ENCODE results near the gene MED12L.

MED12L gene

GRCh38 chr3:151468284-151468917 lies 382.9 kb downstream of the MED12L start:
- Histone ChIP-seq H3K36me3 (ENCODE audit: control insufficient read depth in 2 of 2, insufficient read depth in 2 of 2, low read length in 2 of 2) (no peaks in the 10 kb centered on the region), H3K9ac (ENCODE audit: low read depth in 1 of 2, low read length in 2 of 2) (no peak overlapping the region), H3K9me3 (ENCODE audit: control insufficient read depth in 2 of 2, low read length in 2 of 2) (no peaks in the 10 kb centered on the region), H3K27ac (ENCODE audit: low read depth in 2 of 2, low read length in 2 of 2) (no peak overlapping the region), H3K4me1 (ENCODE audit: control insufficient read depth in 2 of 2, insufficient read depth in 2 of 2, low read length in 2 of 2) (no peaks in the 10 kb centered on the region), H3K4me3 (ENCODE audit: low read length in 2 of 2) (no peak overlapping the region), H3K27me3 (ENCODE audit: control insufficient read depth in 2 of 2, insufficient read depth in 2 of 2, low read length in 2 of 2) (no peaks in the 10 kb centered on the region)

GRCh38 chr3:151476344-151477018 lies 391.0 kb downstream of the MED12L start:
- H3K4me3 ChIP-seq (ENCODE audit: low read length in 2 of 2), result no peak overlapping the region
- H3K9ac ChIP-seq (ENCODE audit: low read depth in 1 of 2, low read length in 2 of 2), result no peak overlapping the region
- no peaks in the 10 kb centered on the region for H3K36me3 ChIP-seq (ENCODE audit: control insufficient read depth in 2 of 2, insufficient read depth in 2 of 2, low read length in 2 of 2)
- peaks cover 0 to 4% of the 10 kb centered on the region in 2 donors for H3K9me3 ChIP-seq (ENCODE audit: control insufficient read depth in 2 of 2, low read length in 2 of 2)
- no peak overlapping the region for H3K27ac ChIP-seq (ENCODE audit: low read depth in 2 of 2, low read length in 2 of 2)
- no peaks in the 10 kb centered on the region for H3K4me1 ChIP-seq (ENCODE audit: control insufficient read depth in 2 of 2, insufficient read depth in 2 of 2, low read length in 2 of 2)
- H3K27me3 ChIP-seq (ENCODE audit: control insufficient read depth in 2 of 2, insufficient read depth in 2 of 2, low read length in 2 of 2), result no peaks in the 10 kb centered on the region

- Histone ChIP-seq H3K36me3 (ENCODE audit: control insufficient read depth in 2 of 2, insufficient read depth in 2 of 2, low read length in 2 of 2) (no peaks in the 10 kb centered on the region), H3K9me3 (ENCODE audit: control insufficient read depth in 2 of 2, low read length in 2 of 2) (peaks cover 0 to 7% of the 10 kb centered on the region in 2 donors), H3K4me1 (ENCODE audit: control insufficient read depth in 2 of 2, insufficient read depth in 2 of 2, low read length in 2 of 2) (no peaks in the 10 kb centered on the region), H3K27me3 (ENCODE audit: control insufficient read depth in 2 of 2, insufficient read depth in 2 of 2, low read length in 2 of 2) (no peaks in the 10 kb centered on the region), H3K9ac (ENCODE audit: low read depth in 1 of 2, low read length in 2 of 2) (no peak overlapping the region), H3K27ac (ENCODE audit: low read depth in 2 of 2, low read length in 2 of 2) (no peak overlapping the region), H3K4me3 (ENCODE audit: low read length in 2 of 2) (no peak overlapping the region)
Measured at GRCh38 chr3:151477591-151478334, 392.3 kb downstream of the MED12L start.

GRCh38 chr3:151478335-151478697 lies 392.9 kb downstream of the MED12L start:
- Histone ChIP-seq H3K27me3 (ENCODE audit: control insufficient read depth in 2 of 2, insufficient read depth in 2 of 2, low read length in 2 of 2) (no peaks in the 10 kb centered on the region), H3K9ac (ENCODE audit: low read depth in 1 of 2, low read length in 2 of 2) (no peak overlapping the region), H3K9me3 (ENCODE audit: control insufficient read depth in 2 of 2, low read length in 2 of 2) (peaks cover 0 to 7% of the 10 kb centered on the region in 2 donors), H3K36me3 (ENCODE audit: control insufficient read depth in 2 of 2, insufficient read depth in 2 of 2, low read length in 2 of 2) (no peaks in the 10 kb centered on the region), H3K4me3 (ENCODE audit: low read length in 2 of 2) (no peak overlapping the region), H3K27ac (ENCODE audit: low read depth in 2 of 2, low read length in 2 of 2) (no peak overlapping the region), H3K4me1 (ENCODE audit: control insufficient read depth in 2 of 2, insufficient read depth in 2 of 2, low read length in 2 of 2) (no peaks in the 10 kb centered on the region)

- Histone ChIP-seq H3K9ac (ENCODE audit: low read depth in 1 of 2, low read length in 2 of 2) (no peak overlapping the region), H3K27ac (ENCODE audit: low read depth in 2 of 2, low read length in 2 of 2) (no peak overlapping the region), H3K27me3 (ENCODE audit: control insufficient read depth in 2 of 2, insufficient read depth in 2 of 2, low read length in 2 of 2) (no peaks in the 10 kb centered on the region), H3K36me3 (ENCODE audit: control insufficient read depth in 2 of 2, insufficient read depth in 2 of 2, low read length in 2 of 2) (no peaks in the 10 kb centered on the region), H3K9me3 (ENCODE audit: control insufficient read depth in 2 of 2, low read length in 2 of 2) (peaks cover 0 to 7% of the 10 kb centered on the region in 2 donors), H3K4me1 (ENCODE audit: control insufficient read depth in 2 of 2, insufficient read depth in 2 of 2, low read length in 2 of 2) (no peaks in the 10 kb centered on the region), H3K4me3 (ENCODE audit: low read length in 2 of 2) (no peak overlapping the region)
Measured at GRCh38 chr3:151479452-151479851, 394.0 kb downstream of the MED12L start.

- no peak overlapping the region for H3K4me3 ChIP-seq (ENCODE audit: low read length in 2 of 2)
- no peaks in the 10 kb centered on the region for H3K27me3 ChIP-seq (ENCODE audit: control insufficient read depth in 2 of 2, insufficient read depth in 2 of 2, low read length in 2 of 2)
- H3K9me3 ChIP-seq (ENCODE audit: control insufficient read depth in 2 of 2, low read length in 2 of 2), result peaks cover 0 to 7% of the 10 kb centered on the region in 2 donors
- no peak overlapping the region for H3K27ac ChIP-seq (ENCODE audit: low read depth in 2 of 2, low read length in 2 of 2)
- no peaks in the 10 kb centered on the region for H3K4me1 ChIP-seq (ENCODE audit: control insufficient read depth in 2 of 2, insufficient read depth in 2 of 2, low read length in 2 of 2)
- no peak overlapping the region for H3K9ac ChIP-seq (ENCODE audit: low read depth in 1 of 2, low read length in 2 of 2)
- H3K36me3 ChIP-seq (ENCODE audit: control insufficient read depth in 2 of 2, insufficient read depth in 2 of 2, low read length in 2 of 2), result no peaks in the 10 kb centered on the region
Measured at GRCh38 chr3:151480492-151480891, 395.0 kb downstream of the MED12L start.

- Histone ChIP-seq H3K4me1 (ENCODE audit: control insufficient read depth in 2 of 2, insufficient read depth in 2 of 2, low read length in 2 of 2) (no peaks in the 10 kb centered on the region), H3K36me3 (ENCODE audit: control insufficient read depth in 2 of 2, insufficient read depth in 2 of 2, low read length in 2 of 2) (no peaks in the 10 kb centered on the region), H3K27me3 (ENCODE audit: control insufficient read depth in 2 of 2, insufficient read depth in 2 of 2, low read length in 2 of 2) (no peaks in the 10 kb centered on the region), H3K4me3 (ENCODE audit: low read length in 2 of 2) (no peak overlapping the region), H3K27ac (ENCODE audit: low read depth in 2 of 2, low read length in 2 of 2) (no peak overlapping the region), H3K9ac (ENCODE audit: low read depth in 1 of 2, low read length in 2 of 2) (no peak overlapping the region), H3K9me3 (ENCODE audit: control insufficient read depth in 2 of 2, low read length in 2 of 2) (peaks cover 0 to 7% of the 10 kb centered on the region in 2 donors)
Measured at GRCh38 chr3:151483488-151483887, 398.0 kb downstream of the MED12L start.

- Histone ChIP-seq H3K27ac (ENCODE audit: low read depth in 2 of 2, low read length in 2 of 2) (no peak overlapping the region), H3K9ac (ENCODE audit: low read depth in 1 of 2, low read length in 2 of 2) (no peak overlapping the region), H3K27me3 (ENCODE audit: control insufficient read depth in 2 of 2, insufficient read depth in 2 of 2, low read length in 2 of 2) (no peaks in the 10 kb centered on the region), H3K4me3 (ENCODE audit: low read length in 2 of 2) (no peak overlapping the region), H3K9me3 (ENCODE audit: control insufficient read depth in 2 of 2, low read length in 2 of 2) (peaks cover 0 to 7% of the 10 kb centered on the region in 2 donors), H3K4me1 (ENCODE audit: control insufficient read depth in 2 of 2, insufficient read depth in 2 of 2, low read length in 2 of 2) (no peaks in the 10 kb centered on the region), H3K36me3 (ENCODE audit: control insufficient read depth in 2 of 2, insufficient read depth in 2 of 2, low read length in 2 of 2) (no peaks in the 10 kb centered on the region)
Measured at GRCh38 chr3:151483961-151484520, 398.6 kb downstream of the MED12L start.

Data from mucosa of rectum (tissue), 2 donors.